Gastrocnemius medialis (tissue), 4 donors: ENCODE results near the gene FAM83G.
"Not testable (repeated sequence)": the region's sequence is repeated elsewhere in the genome, so short reads cannot be mapped to it uniquely, and the experiment has no call there.

Experiments
- POLR2A ChIP-seq, 2 donors: fragments of 450-650 bp; IDR thresholded peaks; one replicate each; pipeline ENCODE4 v1.6.1; 2017; ENCODE audit warnings: antibody characterized with exemption in 2 of 2, mild to moderate bottlenecking in 2 of 2, moderate library complexity in 2 of 2
- TF ChIP-seq, protein P1 (sequence below), 5 experiments: fragments of 450-650 bp in 3 of 5; fragments of 200-600 bp in 2 of 5; sonication (generic) in 2 of 5; IDR thresholded peaks in 4 of 5; conservative IDR thresholded peaks in 1 of 5; 1 replicate in 4 of 5; 2 replicates in 1 of 5; pipeline ENCODE4 v1.5.1; 2016 to 2019; ENCODE audit warnings: antibody characterized with exemption in 5 of 5, mild to moderate bottlenecking in 3 of 5, moderate library complexity in 3 of 5

DNA sequence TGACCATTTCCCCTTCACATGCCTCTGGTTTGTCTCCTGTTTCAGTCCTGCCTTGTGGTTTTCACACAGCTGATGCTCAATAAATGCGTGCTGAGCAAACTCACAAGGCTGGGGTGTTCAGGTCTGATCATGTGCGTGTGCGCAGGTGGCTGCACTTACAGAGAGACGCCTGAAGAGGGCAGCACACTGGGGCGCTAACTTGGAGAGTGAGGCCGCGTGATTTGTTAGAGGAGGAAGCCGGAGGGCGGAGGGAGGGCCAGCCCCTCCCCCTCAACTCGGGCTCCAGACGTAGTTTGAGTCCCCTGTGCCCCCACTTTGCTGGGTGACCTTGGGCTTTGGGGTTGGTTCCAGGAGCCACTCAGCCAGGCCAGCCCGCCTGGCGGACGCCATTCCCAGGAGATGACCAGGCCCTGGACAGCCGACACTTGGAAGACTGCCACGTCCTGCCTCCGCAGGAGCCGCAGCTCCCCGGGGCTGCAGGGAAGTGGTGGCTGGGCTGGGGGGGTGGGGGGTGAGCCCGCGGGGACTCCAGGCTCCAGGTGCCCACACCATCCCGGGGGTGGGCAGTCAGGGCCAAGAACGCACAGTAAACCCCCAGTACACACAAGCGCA lies 27.9 kb upstream of the FAM83G start:
- TF ChIP-seq, protein P1, sequence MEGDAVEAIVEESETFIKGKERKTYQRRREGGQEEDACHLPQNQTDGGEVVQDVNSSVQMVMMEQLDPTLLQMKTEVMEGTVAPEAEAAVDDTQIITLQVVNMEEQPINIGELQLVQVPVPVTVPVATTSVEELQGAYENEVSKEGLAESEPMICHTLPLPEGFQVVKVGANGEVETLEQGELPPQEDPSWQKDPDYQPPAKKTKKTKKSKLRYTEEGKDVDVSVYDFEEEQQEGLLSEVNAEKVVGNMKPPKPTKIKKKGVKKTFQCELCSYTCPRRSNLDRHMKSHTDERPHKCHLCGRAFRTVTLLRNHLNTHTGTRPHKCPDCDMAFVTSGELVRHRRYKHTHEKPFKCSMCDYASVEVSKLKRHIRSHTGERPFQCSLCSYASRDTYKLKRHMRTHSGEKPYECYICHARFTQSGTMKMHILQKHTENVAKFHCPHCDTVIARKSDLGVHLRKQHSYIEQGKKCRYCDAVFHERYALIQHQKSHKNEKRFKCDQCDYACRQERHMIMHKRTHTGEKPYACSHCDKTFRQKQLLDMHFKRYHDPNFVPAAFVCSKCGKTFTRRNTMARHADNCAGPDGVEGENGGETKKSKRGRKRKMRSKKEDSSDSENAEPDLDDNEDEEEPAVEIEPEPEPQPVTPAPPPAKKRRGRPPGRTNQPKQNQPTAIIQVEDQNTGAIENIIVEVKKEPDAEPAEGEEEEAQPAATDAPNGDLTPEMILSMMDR (IDR thresholded peaks at IDR 0.05 in 4 of 5, conservative IDR thresholded peaks at IDR 0.05 in 1 of 5) = not testable (repeated sequence)
- TF ChIP-seq POLR2A (IDR thresholded peaks at IDR 0.05) = not testable (repeated sequence)
